HepG2 (cell line): ENCODE measurements around the gene GLS2. TPM values are rescaled to one million over a fixed set of nuclear protein-coding genes. Genes with fewer than 3 reads are reported as not detected.

Source experiments
- GABPA ChIP-seq, 2 experiments: IDR thresholded peaks; 2 replicates each; pipeline ENCODE4 v1.6.1; 2011 to 2016; ENCODE audit warnings: low read depth in 2 of 2, low read length in 1 of 2, missing biosample characterization in 1 of 2, missing genetic modification characterization in 1 of 2
- GFI1 ChIP-seq: sonication (generic); formaldehyde crosslinking; IDR thresholded peaks from 2 replicates; pipeline ENCODE4 v1.5.0; 2020; ENCODE audit warnings: missing genetic modification reagents, mild to moderate bottlenecking, borderline replicate concordance
- HMGA1 ChIP-seq: sonication (generic); formaldehyde crosslinking; conservative IDR thresholded peaks from 2 replicates; pipeline ENCODE4 v1.4.0; 2020; ENCODE audit warnings: missing genetic modification reagents
- KDM5B ChIP-seq: sonication (generic); formaldehyde crosslinking; IDR thresholded peaks from 2 replicates; pipeline ENCODE4 v1.4.0; 2020; ENCODE audit warnings: missing genetic modification reagents, mild to moderate bottlenecking, borderline replicate concordance
- MAFK ChIP-seq, 2 experiments: IDR thresholded peaks in 1 of 2; conservative IDR thresholded peaks in 1 of 2; 2 replicates each; pipeline ENCODE4 v1.6.1; 2011; ENCODE audit warnings: improper control_type of control experiment in 2 of 2, low read length in 2 of 2
- MEIS1 ChIP-seq: sonication (generic); formaldehyde crosslinking; IDR thresholded peaks from 2 replicates; pipeline ENCODE4 v1.9.0; 2021; ENCODE audit warnings: mild to moderate bottlenecking, missing genetic modification reagents, moderate library complexity, borderline replicate concordance
- NRL ChIP-seq: sonication (generic); formaldehyde crosslinking; IDR thresholded peaks from 2 replicates; pipeline ENCODE4 v1.5.0; 2020; ENCODE audit warnings: missing genetic modification reagents, mild to moderate bottlenecking, moderate library complexity, borderline replicate concordance
- PHB2 ChIP-seq: fragments of 450-650 bp; IDR thresholded peaks from 2 replicates; pipeline ENCODE4 v1.6.1; 2018; ENCODE audit not compliant: partially characterized antibody
- SMYD3 ChIP-seq: sonication (generic); formaldehyde crosslinking; IDR thresholded peaks from 2 replicates; pipeline ENCODE4 v1.8.1; 2023; ENCODE audit warnings: mild to moderate bottlenecking, missing genetic modification reagents
- ZNF274 ChIP-seq: sonication (generic); formaldehyde crosslinking; IDR thresholded peaks from 2 replicates; pipeline ENCODE4 v1.5.1; 2020; ENCODE audit warnings: mild to moderate bottlenecking, missing genetic modification reagents
- ZNF44 ChIP-seq: sonication (generic); formaldehyde crosslinking; IDR thresholded peaks from 2 replicates; pipeline ENCODE4 v1.5.1; 2020; ENCODE audit warnings: mild to moderate bottlenecking, missing genetic modification reagents
- ZNF660 ChIP-seq: sonication (generic); formaldehyde crosslinking; IDR thresholded peaks from 2 replicates; pipeline ENCODE4 v1.5.1; 2020; ENCODE audit warnings: mild to moderate bottlenecking, low read depth, missing genetic modification reagents, borderline replicate concordance
- polyA plus RNA-seq, 8 experiments: library from polyadenylated mRNA; depleted of rRNA in 3 of 8; stranded (reverse) in 7 of 8; unstranded in 1 of 8; fragments of >200 nt; fragmentation: Illumina TruSeq in 4 of 8; extraction: Trizol in 4 of 8; gene quantifications; 2 replicates each; pipeline versions ENCODE4 v1.2.1 to v1.2.3, GENCODE V29; 2011 to 2016; ENCODE audit warnings: low read depth in 4 of 8, missing spikeins in 1 of 8, mixed read lengths in 1 of 8; ENCODE audit not compliant: insufficient read depth in 1 of 8
- total RNA-seq, 5 experiments: library from RNA; depleted of rRNA; stranded (reverse); fragments of >200 nt; fragmentation: Illumina TruSeq; extraction: Trizol; gene quantifications; 2 replicates each; pipeline ENCODE4 v1.2.3, GENCODE V29; 2016; ENCODE audit warnings: low read depth in 1 of 5
- TF ChIP-seq, protein P1 (sequence below): sonication (generic); formaldehyde crosslinking; IDR thresholded peaks from 2 replicates; pipeline ENCODE4 v1.9.0; 2021; ENCODE audit warnings: missing genetic modification reagents, mild to moderate bottlenecking, borderline replicate concordance
- TF ChIP-seq, protein P2 (sequence below): sonication (generic); formaldehyde crosslinking; IDR thresholded peaks from 2 replicates; pipeline ENCODE4 v1.4.0; 2020; ENCODE audit warnings: mild to moderate bottlenecking, missing genetic modification reagents
- TF ChIP-seq, protein P3 (sequence below): sonication (generic); formaldehyde crosslinking; IDR thresholded peaks from 2 replicates; pipeline ENCODE4 v1.8.1; 2023; ENCODE audit warnings: mild to moderate bottlenecking, inconsistent platforms, moderate library complexity, missing genetic modification reagents, borderline replicate concordance
- TF ChIP-seq, protein P4 (sequence below): sonication (generic); formaldehyde crosslinking; IDR thresholded peaks from one replicate; pipeline ENCODE4 v1.5.1; 2020; ENCODE audit warnings: mild to moderate bottlenecking, missing genetic modification reagents; ENCODE audit errors: not compliant biosample characterization

Gene GLS2
- total and polyA plus RNA-seq, 2 of the 13 experiments (the other 11 are each of a cell fraction or from before 2014, with no cell fraction given), result 8.6 to 12.2 TPM

DNA sequence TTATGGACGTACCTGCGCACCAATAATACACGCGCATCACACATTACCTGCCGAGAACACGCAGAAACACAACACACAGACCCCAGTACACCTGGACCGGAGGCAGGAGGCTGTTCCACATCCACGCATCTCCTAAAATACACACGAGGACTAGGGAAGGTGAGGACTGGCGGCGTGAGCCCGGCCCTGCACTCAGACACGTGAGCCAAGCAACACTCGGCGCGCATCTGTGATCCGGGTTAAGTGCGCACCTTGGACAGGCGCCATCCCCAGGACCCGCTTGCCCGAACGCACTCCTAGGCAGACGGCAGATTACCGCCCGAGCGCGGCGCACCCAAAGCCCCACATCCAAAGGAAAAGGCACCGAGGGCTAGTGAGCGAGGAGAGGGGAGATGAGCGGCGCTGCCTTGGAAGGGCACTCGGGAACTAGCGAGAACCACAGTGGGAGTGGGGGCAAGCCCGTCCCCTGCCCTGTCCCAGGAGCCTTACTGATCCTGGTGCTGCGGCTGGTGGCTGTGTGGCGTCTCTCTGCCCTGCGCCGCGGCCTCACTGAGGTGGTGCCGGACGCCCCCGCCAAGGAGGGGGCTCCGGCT, 417 bp downstream of the GLS2 start (continued):
- TF ChIP-seq, protein P1, sequence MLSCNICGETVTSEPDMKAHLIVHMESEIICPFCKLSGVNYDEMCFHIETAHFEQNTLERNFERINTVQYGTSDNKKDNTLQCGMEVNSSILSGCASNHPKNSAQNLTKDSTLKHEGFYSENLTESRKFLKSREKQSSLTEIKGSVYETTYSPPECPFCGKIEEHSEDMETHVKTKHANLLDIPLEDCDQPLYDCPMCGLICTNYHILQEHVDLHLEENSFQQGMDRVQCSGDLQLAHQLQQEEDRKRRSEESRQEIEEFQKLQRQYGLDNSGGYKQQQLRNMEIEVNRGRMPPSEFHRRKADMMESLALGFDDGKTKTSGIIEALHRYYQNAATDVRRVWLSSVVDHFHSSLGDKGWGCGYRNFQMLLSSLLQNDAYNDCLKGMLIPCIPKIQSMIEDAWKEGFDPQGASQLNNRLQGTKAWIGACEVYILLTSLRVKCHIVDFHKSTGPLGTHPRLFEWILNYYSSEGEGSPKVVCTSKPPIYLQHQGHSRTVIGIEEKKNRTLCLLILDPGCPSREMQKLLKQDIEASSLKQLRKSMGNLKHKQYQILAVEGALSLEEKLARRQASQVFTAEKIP (CRISPR knock-in tag), result no peak
- TF ChIP-seq ZNF660, result no peak
- no peak for TF ChIP-seq GABPA (IDR thresholded peaks at IDR 0.05; ENCODE audit: low read depth, low read length)
- TF ChIP-seq GABPA (CRISPR knock-in tag; IDR thresholded peaks at IDR 0.05; ENCODE audit: low read depth), result no peak
- TF ChIP-seq MAFK (conservative IDR thresholded peaks at IDR 0.05 in 1 of 2, IDR thresholded peaks at IDR 0.05 in 1 of 2; ENCODE audit: low read length in 2 of 2), result no peak
- no peak for TF ChIP-seq ZNF274 (CRISPR knock-in tag)
- TF ChIP-seq HMGA1 (CRISPR knock-in tag), result no peak
- TF ChIP-seq, protein P2, sequence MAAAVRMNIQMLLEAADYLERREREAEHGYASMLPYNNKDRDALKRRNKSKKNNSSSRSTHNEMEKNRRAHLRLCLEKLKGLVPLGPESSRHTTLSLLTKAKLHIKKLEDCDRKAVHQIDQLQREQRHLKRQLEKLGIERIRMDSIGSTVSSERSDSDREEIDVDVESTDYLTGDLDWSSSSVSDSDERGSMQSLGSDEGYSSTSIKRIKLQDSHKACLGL (CRISPR knock-in tag), result no peak
- no peak for TF ChIP-seq NRL (CRISPR knock-in tag)
- TF ChIP-seq, protein P3, sequence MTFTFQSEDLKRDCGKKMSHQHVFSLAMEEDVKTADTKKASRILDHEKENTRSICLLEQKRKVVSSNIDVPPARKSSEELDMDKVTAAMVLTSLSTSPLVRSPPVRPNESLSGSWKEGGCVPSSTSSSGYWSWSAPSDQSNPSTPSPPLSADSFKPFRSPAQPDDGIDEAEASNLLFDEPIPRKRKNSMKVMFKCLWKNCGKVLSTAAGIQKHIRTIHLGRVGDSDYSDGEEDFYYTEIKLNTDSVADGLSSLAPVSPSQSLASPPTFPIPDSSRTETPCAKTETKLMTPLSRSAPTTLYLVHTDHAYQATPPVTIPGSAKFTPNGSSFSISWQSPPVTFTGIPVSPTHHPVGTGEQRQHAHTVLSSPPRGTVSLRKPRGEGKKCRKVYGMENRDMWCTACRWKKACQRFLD, result 0 out of 2 replicates have a peak, but pooled peaks have one; percentile 52
- TF ChIP-seq KDM5B, result no peak
- no peak for TF ChIP-seq SMYD3 (CRISPR knock-in tag)
- no peak for TF ChIP-seq MEIS1
- TF ChIP-seq, protein P4, sequence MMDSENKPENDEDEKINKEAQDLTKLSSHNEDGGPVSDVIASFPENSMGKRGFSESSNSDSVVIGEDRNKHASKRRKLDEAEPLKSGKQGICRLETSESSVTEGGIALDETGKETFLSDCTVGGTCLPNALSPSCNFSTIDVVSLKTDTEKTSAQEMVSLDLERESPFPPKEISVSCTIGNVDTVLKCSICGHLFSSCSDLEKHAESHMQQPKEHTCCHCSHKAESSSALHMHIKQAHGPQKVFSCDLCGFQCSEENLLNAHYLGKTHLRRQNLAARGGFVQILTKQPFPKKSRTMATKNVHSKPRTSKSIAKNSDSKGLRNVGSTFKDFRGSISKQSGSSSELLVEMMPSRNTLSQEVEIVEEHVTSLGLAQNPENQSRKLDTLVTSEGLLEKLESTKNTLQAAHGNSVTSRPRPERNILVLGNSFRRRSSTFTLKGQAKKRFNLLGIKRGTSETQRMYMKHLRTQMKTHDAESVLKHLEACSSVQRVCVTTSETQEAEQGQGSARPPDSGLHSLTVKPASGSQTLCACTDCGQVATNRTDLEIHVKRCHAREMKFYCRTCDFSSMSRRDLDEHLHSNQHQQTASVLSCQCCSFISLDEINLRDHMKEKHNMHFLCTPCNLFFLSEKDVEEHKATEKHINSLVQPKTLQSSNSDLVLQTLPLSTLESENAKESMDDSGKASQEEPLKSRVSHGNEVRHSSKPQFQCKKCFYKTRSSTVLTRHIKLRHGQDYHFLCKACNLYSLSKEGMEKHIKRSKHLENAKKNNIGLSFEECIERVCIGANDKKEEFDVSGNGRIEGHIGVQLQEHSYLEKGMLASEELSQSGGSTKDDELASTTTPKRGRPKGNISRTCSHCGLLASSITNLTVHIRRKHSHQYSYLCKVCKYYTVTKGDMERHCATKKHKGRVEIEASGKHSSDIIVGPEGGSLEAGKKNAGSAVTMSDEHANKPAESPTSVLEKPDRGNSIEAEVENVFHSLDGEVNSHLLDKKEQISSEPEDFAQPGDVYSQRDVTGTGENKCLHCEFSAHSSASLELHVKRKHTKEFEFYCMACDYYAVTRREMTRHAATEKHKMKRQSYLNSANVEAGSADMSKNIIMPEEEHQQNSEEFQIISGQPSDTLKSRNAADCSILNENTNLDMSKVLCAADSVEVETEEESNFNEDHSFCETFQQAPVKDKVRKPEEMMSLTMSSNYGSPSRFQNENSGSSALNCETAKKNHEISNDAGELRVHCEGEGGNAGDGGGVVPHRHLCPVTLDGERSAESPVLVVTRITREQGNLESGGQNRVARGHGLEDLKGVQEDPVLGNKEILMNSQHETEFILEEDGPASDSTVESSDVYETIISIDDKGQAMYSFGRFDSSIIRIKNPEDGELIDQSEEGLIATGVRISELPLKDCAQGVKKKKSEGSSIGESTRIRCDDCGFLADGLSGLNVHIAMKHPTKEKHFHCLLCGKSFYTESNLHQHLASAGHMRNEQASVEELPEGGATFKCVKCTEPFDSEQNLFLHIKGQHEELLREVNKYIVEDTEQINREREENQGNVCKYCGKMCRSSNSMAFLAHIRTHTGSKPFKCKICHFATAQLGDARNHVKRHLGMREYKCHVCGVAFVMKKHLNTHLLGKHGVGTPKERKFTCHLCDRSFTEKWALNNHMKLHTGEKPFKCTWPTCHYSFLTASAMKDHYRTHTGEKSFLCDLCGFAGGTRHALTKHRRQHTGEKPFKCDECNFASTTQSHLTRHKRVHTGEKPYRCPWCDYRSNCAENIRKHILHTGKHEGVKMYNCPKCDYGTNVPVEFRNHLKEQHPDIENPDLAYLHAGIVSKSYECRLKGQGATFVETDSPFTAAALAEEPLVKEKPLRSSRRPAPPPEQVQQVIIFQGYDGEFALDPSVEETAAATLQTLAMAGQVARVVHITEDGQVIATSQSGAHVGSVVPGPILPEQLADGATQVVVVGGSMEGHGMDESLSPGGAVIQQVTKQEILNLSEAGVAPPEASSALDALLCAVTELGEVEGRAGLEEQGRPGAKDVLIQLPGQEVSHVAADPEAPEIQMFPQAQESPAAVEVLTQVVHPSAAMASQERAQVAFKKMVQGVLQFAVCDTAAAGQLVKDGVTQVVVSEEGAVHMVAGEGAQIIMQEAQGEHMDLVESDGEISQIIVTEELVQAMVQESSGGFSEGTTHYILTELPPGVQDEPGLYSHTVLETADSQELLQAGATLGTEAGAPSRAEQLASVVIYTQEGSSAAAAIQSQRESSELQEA (CRISPR knock-in tag), result no peak
- TF ChIP-seq ZNF44 (CRISPR knock-in tag), result no peak
- TF ChIP-seq GFI1 (CRISPR knock-in tag), result no peak
- TF ChIP-seq PHB2, result no peak
